Hepatocyte (in vitro differentiated cells): ENCODE measurements around the gene LLGL2. TPM values are rescaled to one million over a fixed set of nuclear protein-coding genes. Genes with fewer than 3 reads are reported as not detected.

Experiments used
- DNase-seq: peaks from one replicate; pipeline ENCODE4 v3.0.0-alpha.2; 2016; ENCODE audit warnings: low spot score
- H2AFZ ChIP-seq: fragments of 200-600 bp; sonication (generic); 2 replicates; pipeline ENCODE4 v1.6.0; 2016; ENCODE audit warnings: antibody characterized with exemption, mild to moderate bottlenecking
- H3K27ac ChIP-seq: fragments of 200-600 bp; sonication (generic); 2 replicates; pipeline ENCODE4 v1.5.1; 2016; ENCODE audit warnings: mild to moderate bottlenecking
- H3K27me3 ChIP-seq: fragments of 200-600 bp; sonication (generic); 2 replicates; pipeline ENCODE4 v1.6.1; 2016
- H3K36me3 ChIP-seq: fragments of 200-600 bp; sonication (generic); replicated peaks from 2 replicates; pipeline ENCODE4 v1.5.1; 2016; ENCODE audit warnings: low read depth; ENCODE audit not compliant: insufficient read depth
- H3K4me1 ChIP-seq: fragments of 200-600 bp; sonication (generic); 2 replicates; pipeline ENCODE4 v1.5.1; 2016; ENCODE audit warnings: mild to moderate bottlenecking, moderate library complexity; ENCODE audit not compliant: insufficient read depth
- H3K4me2 ChIP-seq: fragments of 200-600 bp; sonication (generic); 2 replicates; pipeline ENCODE4 v1.6.0; 2016
- H3K4me3 ChIP-seq: fragments of 200-600 bp; sonication (generic); 2 replicates; pipeline ENCODE4 v1.5.1; 2016; ENCODE audit warnings: mild to moderate bottlenecking
- H3K79me2 ChIP-seq: fragments of 200-600 bp; sonication (generic); 2 replicates; pipeline ENCODE4 v1.6.0; 2017; ENCODE audit warnings: mild to moderate bottlenecking
- H3K9me2 ChIP-seq: fragments of 200-600 bp; sonication (generic); replicated peaks from 2 replicates; pipeline ENCODE4 v1.6.0; 2017; ENCODE audit warnings: mild to moderate bottlenecking; ENCODE audit not compliant: insufficient read depth
- H3K9me3 ChIP-seq: fragments of 200-600 bp; sonication (generic); 2 replicates; pipeline ENCODE4 v1.5.1; 2016; ENCODE audit warnings: low read depth, mild to moderate bottlenecking
- H4K20me1 ChIP-seq: fragments of 200-600 bp; sonication (generic); 2 replicates; pipeline ENCODE4 v1.6.0; 2016; ENCODE audit warnings: mild to moderate bottlenecking; ENCODE audit not compliant: insufficient read depth, poor library complexity, severe bottlenecking
- EZH2 ChIP-seq: fragments of 200-600 bp; sonication (generic); IDR thresholded peaks from 2 replicates; pipeline ENCODE4 v1.6.1; 2016; ENCODE audit warnings: antibody characterized with exemption, mild to moderate bottlenecking, borderline replicate concordance
- EZH2phosphoT487 ChIP-seq: fragments of 200-600 bp; sonication (generic); IDR thresholded peaks from one replicate; pipeline ENCODE4 v1.6.1; 2018; ENCODE audit warnings: antibody characterized with exemption, mild to moderate bottlenecking, low read depth, moderate library complexity; ENCODE audit not compliant: unreplicated experiment, severe bottlenecking
- WGBS: methylation state at CpG from one replicate; pipeline ENCODE4 v1.1.6; 2016; ENCODE audit warnings: low lambda C conversion rate; ENCODE audit errors: missing lambda C conversion rate; 5-methylcytosine and 5-hydroxymethylcytosine counted together
- polyA plus RNA-seq: library from polyadenylated mRNA; unstranded; fragments of >200 nt; fragmentation: Nextera tagmentation; extraction: Ambion mirVana; gene quantifications from 2 replicates; pipeline ENCODE4 v1.2.1, GENCODE V29; 2016
- total RNA-seq: library from RNA; depleted of rRNA; stranded (reverse); fragments of >200 nt; gene quantifications from 2 replicates; pipeline ENCODE4 v1.2.3, GENCODE V29; 2014
- TF ChIP-seq, protein P1 (sequence below): fragments of 200-600 bp; sonication (generic); IDR thresholded peaks from 2 replicates; pipeline ENCODE4 v1.5.1; 2016; ENCODE audit warnings: antibody characterized with exemption, mild to moderate bottlenecking; ENCODE audit not compliant: poor library complexity

LLGL2 gene
- total and polyA plus RNA-seq, 2 experiments from 2014 or later, result 81.8 to 154 TPM

- Histone ChIP-seq H3K27me3 (no peaks in the 10 kb centered on the region), H3K4me1 (no peaks in the 10 kb centered on the region), H3K4me3 (no peak overlapping the region), H4K20me1 (no peaks in the 10 kb centered on the region), H3K9me2 (no peaks in the 10 kb centered on the region), H3K36me3 (no peaks in the 10 kb centered on the region), H3K79me2 (no peaks in the 10 kb centered on the region), H3K27ac (no peak overlapping the region), H2AFZ (no peak overlapping the region), H3K9me3 (no peaks in the 10 kb centered on the region), H3K4me2 (no peak overlapping the region)
- TF ChIP-seq, protein P1, sequence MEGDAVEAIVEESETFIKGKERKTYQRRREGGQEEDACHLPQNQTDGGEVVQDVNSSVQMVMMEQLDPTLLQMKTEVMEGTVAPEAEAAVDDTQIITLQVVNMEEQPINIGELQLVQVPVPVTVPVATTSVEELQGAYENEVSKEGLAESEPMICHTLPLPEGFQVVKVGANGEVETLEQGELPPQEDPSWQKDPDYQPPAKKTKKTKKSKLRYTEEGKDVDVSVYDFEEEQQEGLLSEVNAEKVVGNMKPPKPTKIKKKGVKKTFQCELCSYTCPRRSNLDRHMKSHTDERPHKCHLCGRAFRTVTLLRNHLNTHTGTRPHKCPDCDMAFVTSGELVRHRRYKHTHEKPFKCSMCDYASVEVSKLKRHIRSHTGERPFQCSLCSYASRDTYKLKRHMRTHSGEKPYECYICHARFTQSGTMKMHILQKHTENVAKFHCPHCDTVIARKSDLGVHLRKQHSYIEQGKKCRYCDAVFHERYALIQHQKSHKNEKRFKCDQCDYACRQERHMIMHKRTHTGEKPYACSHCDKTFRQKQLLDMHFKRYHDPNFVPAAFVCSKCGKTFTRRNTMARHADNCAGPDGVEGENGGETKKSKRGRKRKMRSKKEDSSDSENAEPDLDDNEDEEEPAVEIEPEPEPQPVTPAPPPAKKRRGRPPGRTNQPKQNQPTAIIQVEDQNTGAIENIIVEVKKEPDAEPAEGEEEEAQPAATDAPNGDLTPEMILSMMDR, result no peak
- TF ChIP-seq EZH2phosphoT487, result no peak
- no peak for TF ChIP-seq EZH2
- DNase-seq, result no peak
- 94% methylated on average over 15 of the region's 15 CpGs for WGBS
These were observed 33.8 kb upstream of the LLGL2 start for GRCh38 chr17:75491680-75492079.

- no peaks in the 10 kb centered on the region for H3K27me3 ChIP-seq
- no peaks in the 10 kb centered on the region for H3K36me3 ChIP-seq
- no peaks in the 10 kb centered on the region for H3K9me3 ChIP-seq
- WGBS, result 92% methylated on average over 23 of the region's 23 CpGs
- no peak for TF ChIP-seq EZH2
- no peak for TF ChIP-seq EZH2phosphoT487
- TF ChIP-seq, protein P1, result no peak
- H3K4me2 ChIP-seq, result no peak overlapping the region
- H4K20me1 ChIP-seq, result no peaks in the 10 kb centered on the region
- H3K27ac ChIP-seq, result no peak overlapping the region
- no peak overlapping the region for H3K4me3 ChIP-seq
- no peak overlapping the region for H2AFZ ChIP-seq
- DNase-seq, result no peak
- H3K79me2 ChIP-seq, result no peaks in the 10 kb centered on the region
- H3K9me2 ChIP-seq, result no peaks in the 10 kb centered on the region
- no peaks in the 10 kb centered on the region for H3K4me1 ChIP-seq
These were observed 32.8 kb upstream of the LLGL2 start for GRCh38 chr17:75492555-75493168.

DNA sequence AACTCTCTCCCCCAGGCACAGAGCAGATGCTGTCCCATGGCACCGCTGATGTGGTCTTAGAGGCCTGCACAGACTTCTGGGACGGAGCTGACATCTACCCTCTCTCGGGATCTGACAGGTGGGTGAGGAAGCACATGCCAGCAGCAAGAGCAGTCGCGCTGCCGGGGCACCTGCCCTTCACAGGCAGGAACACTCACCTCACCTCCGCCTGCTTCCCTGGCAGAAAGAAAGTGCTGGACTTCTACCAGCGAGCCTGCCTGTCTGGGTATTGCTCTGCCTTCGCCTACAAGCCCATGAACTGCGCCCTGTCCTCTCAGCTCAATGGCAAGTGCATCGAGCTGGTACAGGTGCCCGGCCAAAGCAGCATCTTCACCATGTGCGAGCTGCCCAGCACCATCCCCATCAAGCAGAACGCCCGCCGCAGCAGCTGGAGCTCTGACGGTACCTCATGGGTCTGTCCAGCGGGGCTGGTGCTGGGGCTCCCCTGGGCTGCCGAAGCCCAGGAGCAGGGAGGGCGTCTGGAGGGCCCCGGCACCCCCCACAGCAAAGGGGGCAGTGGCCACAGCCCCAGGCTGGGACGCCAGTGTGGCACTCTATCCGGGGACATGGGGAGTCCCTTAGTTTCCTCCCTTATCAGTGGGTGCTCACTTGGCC is 31.9 kb upstream of the LLGL2 start:
- Histone ChIP-seq H2AFZ (no peak overlapping the region), H3K9me2 (no peaks in the 10 kb centered on the region), H3K27ac (no peak overlapping the region), H3K36me3 (no peaks in the 10 kb centered on the region), H3K9me3 (no peaks in the 10 kb centered on the region), H3K4me3 (no peak overlapping the region), H3K27me3 (no peaks in the 10 kb centered on the region), H3K4me1 (no peaks in the 10 kb centered on the region), H3K79me2 (no peaks in the 10 kb centered on the region), H3K4me2 (no peak overlapping the region), H4K20me1 (no peaks in the 10 kb centered on the region)
- TF ChIP-seq EZH2 (no peak), EZH2phosphoT487 (no peak)
- TF ChIP-seq, protein P1, result no peak
- no peak for DNase-seq
- 98% methylated on average over 22 of the region's 23 CpGs for WGBS
